B cell (primary cell): ENCODE results near the gene REM1. TPM values are rescaled to one million over a fixed set of nuclear protein-coding genes. Genes with fewer than 3 reads are reported as not detected.

Experiments used
- ATAC-seq: fragments of 200-7000 bp; cut with Tn5 transposase; one replicate; pipeline ENCODE4 v1.10.0; 2021; ENCODE audit warnings: low read depth, mild to moderate bottlenecking, moderate number of reproducible peaks, moderate library complexity
- CTCF ChIA-PET: fragments of 350-600 bp; sonication (Branson Sonifier 250); formaldehyde crosslinking; loops from one replicate; lab custom pipeline; 2021; ENCODE audit warnings: antibody characterized with exemption, inconsistent platforms; lab: Charles Lee
- POLR2A ChIA-PET: fragments of 350-600 bp; sonication (Branson Sonifier 250); formaldehyde crosslinking; loops from one replicate; lab custom pipeline; 2021; ENCODE audit warnings: antibody characterized with exemption; lab: Charles Lee
- DNase-seq: peaks from one replicate; pipeline ENCODE4 v3.0.0; 2013
- H2AFZ ChIP-seq: 2 replicates; pipeline ENCODE4 v1.6.1; 2012; ENCODE audit warnings: mild to moderate bottlenecking, low read depth, low read length; ENCODE audit not compliant: insufficient read depth, poor library complexity, severe bottlenecking
- H3K27ac ChIP-seq, 2 donors: 1 replicate in 1 of 2; 2 replicates in 1 of 2; pipeline ENCODE4 v1.5.1; 2012 to 2013; ENCODE audit warnings: low read length in 2 of 2, mild to moderate bottlenecking in 2 of 2, moderate library complexity in 1 of 2
- H3K27me3 ChIP-seq, 4 experiments: fragments of 200-600 bp in 1 of 4; sonication (generic) in 1 of 4; replicated peaks in 1 of 4; 1 replicate in 2 of 4; 2 replicates in 2 of 4; pipeline versions ENCODE4 v1.6.1 to v1.7.0; 2013 to 2016; ENCODE audit warnings: low read length in 3 of 4, mild to moderate bottlenecking in 2 of 4, mixed read lengths in 1 of 4, moderate library complexity in 1 of 4; ENCODE audit not compliant: insufficient read depth in 4 of 4, control insufficient read depth in 3 of 4; ENCODE audit errors: control extremely low read depth in 1 of 4
- H3K36me3 ChIP-seq, 2 experiments: replicated peaks in 1 of 2; 1 replicate in 1 of 2; 2 replicates in 1 of 2; pipeline versions ENCODE4 v1.6.1 to v1.7.1; 2013; ENCODE audit warnings: low read length in 1 of 2; ENCODE audit not compliant: insufficient read depth in 2 of 2, control insufficient read depth in 1 of 2; ENCODE audit errors: control extremely low read depth in 1 of 2, extremely low read depth in 1 of 2
- H3K4me1 ChIP-seq, 2 donors: fragments of 200-600 bp in 1 of 2; sonication (generic) in 1 of 2; 1 replicate in 1 of 2; 2 replicates in 1 of 2; pipeline versions ENCODE4 v1.5.1 to v1.6.1; 2013 to 2017; ENCODE audit warnings: low read length in 2 of 2; ENCODE audit not compliant: control insufficient read depth in 2 of 2, insufficient read depth in 2 of 2
- H3K4me2 ChIP-seq: replicated peaks from 2 replicates; pipeline ENCODE3; 2012; ENCODE audit warnings: mild to moderate bottlenecking, low read depth, low read length; ENCODE audit not compliant: poor library complexity, severe bottlenecking
- H3K4me3 ChIP-seq, 5 experiments: fragments of 200-600 bp in 1 of 5; sonication (generic) in 1 of 5; 1 replicate in 3 of 5; 2 replicates in 2 of 5; pipeline versions ENCODE4 v1.5.1 to v1.7.0; 2011 to 2016; ENCODE audit warnings: low read length in 4 of 5, mild to moderate bottlenecking in 4 of 5, low read depth in 2 of 5, control low read depth in 1 of 5, moderate library complexity in 1 of 5; ENCODE audit not compliant: insufficient read depth in 1 of 5; ENCODE audit errors: control extremely low read depth in 1 of 5, extremely low read depth in 1 of 5
- H3K79me2 ChIP-seq: fragments of 200-600 bp; sonication (generic); one replicate; pipeline ENCODE4 v1.6.0; 2016; ENCODE audit warnings: low read length; ENCODE audit not compliant: control insufficient read depth, insufficient read depth
- H3K9ac ChIP-seq: fragments of 200-600 bp; sonication (generic); 2 replicates; pipeline ENCODE4 v1.6.1; 2017; ENCODE audit warnings: mild to moderate bottlenecking, low read length, moderate library complexity
- H3K9me3 ChIP-seq, 3 donors: one replicate each; pipeline versions ENCODE4 v1.6.1 to v1.7.1; 2013; ENCODE audit warnings: low read length in 2 of 3; ENCODE audit not compliant: control insufficient read depth in 2 of 3, insufficient read depth in 1 of 3; ENCODE audit errors: control extremely low read depth in 1 of 3
- H4K20me1 ChIP-seq: 2 replicates; pipeline ENCODE4 v1.6.0; 2012; ENCODE audit warnings: mild to moderate bottlenecking, low read length; ENCODE audit not compliant: insufficient read depth, control insufficient read depth, poor library complexity, severe bottlenecking
- H3K27ac Mint-ChIP-seq: one replicate; pipeline ENCODE4 v1.8.0; 2021; ENCODE audit warnings: mixed read lengths
- H3K27me3 Mint-ChIP-seq: one replicate; pipeline ENCODE4 v1.8.0; 2021; ENCODE audit warnings: mixed read lengths
- H3K4me1 Mint-ChIP-seq: one replicate; pipeline ENCODE4 v1.8.0; 2021; ENCODE audit warnings: mixed read lengths
- H3K4me3 Mint-ChIP-seq: one replicate; pipeline ENCODE4 v1.8.0; 2021; ENCODE audit warnings: mixed read lengths
- H3K9me3 Mint-ChIP-seq: one replicate; pipeline ENCODE4 v1.8.0; 2022; ENCODE audit warnings: mixed read lengths; ENCODE audit not compliant: insufficient read depth
- EZH2 ChIP-seq: IDR thresholded peaks from 2 replicates; pipeline ENCODE4 v1.6.1; 2012; ENCODE audit warnings: borderline replicate concordance, low read depth, mild to moderate bottlenecking, moderate library complexity, low read length; ENCODE audit not compliant: insufficient read depth, poor library complexity, severe bottlenecking
- WGBS: methylation state at CpG from one replicate; pipeline ENCODE4 v1.1.5; 2013; ENCODE audit warnings: missing lambda C conversion rate; ENCODE audit not compliant: insufficient coverage; 5-methylcytosine and 5-hydroxymethylcytosine counted together
- intact Hi-C: fragments of 100-400 bp; cut with micrococcal nuclease; formaldehyde crosslinking; loops from one replicate; pipeline ENCODE4 v1.10.0; 2022
- polyA plus RNA-seq: library from polyadenylated mRNA; depleted of rRNA; stranded (reverse); fragments of >200 nt; gene quantifications from 2 replicates; pipeline ENCODE4 v1.2.3, GENCODE V29; 2012
- total RNA-seq, 2 donors: library from RNA; stranded (reverse); fragments of 120-200 nt in 1 of 2; gene quantifications; 1 replicate in 1 of 2; 2 replicates in 1 of 2; pipeline versions ENCODE4 v1.2.3 to v1.2.4, GENCODE V29; 2013 to 2022
- TF ChIP-seq, protein P1 (sequence below): fragments of 200-600 bp; IDR thresholded peaks from one replicate; pipeline ENCODE4 v1.8.0; 2022; ENCODE audit warnings: antibody characterized with exemption, mild to moderate bottlenecking

The REM1 gene
- total and polyA plus RNA-seq, 2 donors (not counting 1 experiment from before 2014, with no cell fraction given): not detected

DNA sequence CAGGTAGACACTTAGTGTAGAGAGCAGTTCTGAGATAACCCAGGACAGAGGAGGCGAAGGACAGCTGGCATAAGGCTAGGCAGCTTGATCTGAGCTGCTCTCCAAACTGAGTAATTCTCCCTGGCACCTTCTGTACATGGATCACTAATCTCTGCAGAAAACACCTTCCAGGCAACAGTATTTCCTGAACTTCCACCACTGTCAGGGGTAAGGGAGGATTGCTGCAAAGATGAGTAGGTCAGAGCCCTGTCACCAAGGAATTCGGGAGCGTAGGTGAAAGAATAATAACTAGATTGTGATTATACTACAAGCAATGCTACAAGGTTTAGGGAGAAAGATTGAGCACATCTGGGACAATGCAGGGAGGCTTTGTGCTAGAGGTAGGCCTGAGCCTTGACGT lies 41.1 kb downstream of the REM1 start:
- Histone ChIP-seq H3K9ac (no peak overlapping the region), H3K27me3 (no peaks in the 10 kb centered on the region), H2AFZ (no peak overlapping the region), H3K27ac (no peak overlapping the region), H3K4me1 (peaks cover 27 to 31% of the 10 kb centered on the region in 2 donors), H3K4me3 (no peak overlapping the region), H3K9me3 (no peaks in the 10 kb centered on the region), H4K20me1 (peaks cover 61% of the 10 kb centered on the region), H3K36me3 (peaks cover 0 to 9% of the 10 kb centered on the region in 2 experiments), H3K4me2 (peak overlapping the region; percentile 88), H3K79me2 (peaks cover 66% of the 10 kb centered on the region)
- Mint-ChIP-seq H3K27ac (no peak overlapping the region), H3K4me1 (peaks cover 14% of the 10 kb centered on the region), H3K9me3 (no peaks in the 10 kb centered on the region), H3K4me3 (no peak overlapping the region), H3K27me3 (no peaks in the 10 kb centered on the region)
- ChIA-PET CTCF (interaction anchor here (1.1 kb wide), 1 partner anchor 45 kb away, joined by 3 read pairs; no protein-coding TSS in a partner anchor), POLR2A (no interaction called here)
- intact Hi-C loops: no loop called here
- WGBS: 100% methylated on average over 4 of the region's 4 CpGs
- DNase-seq (no peak), ATAC-seq (no peak)
- no peak for TF ChIP-seq EZH2
- TF ChIP-seq, protein P1, sequence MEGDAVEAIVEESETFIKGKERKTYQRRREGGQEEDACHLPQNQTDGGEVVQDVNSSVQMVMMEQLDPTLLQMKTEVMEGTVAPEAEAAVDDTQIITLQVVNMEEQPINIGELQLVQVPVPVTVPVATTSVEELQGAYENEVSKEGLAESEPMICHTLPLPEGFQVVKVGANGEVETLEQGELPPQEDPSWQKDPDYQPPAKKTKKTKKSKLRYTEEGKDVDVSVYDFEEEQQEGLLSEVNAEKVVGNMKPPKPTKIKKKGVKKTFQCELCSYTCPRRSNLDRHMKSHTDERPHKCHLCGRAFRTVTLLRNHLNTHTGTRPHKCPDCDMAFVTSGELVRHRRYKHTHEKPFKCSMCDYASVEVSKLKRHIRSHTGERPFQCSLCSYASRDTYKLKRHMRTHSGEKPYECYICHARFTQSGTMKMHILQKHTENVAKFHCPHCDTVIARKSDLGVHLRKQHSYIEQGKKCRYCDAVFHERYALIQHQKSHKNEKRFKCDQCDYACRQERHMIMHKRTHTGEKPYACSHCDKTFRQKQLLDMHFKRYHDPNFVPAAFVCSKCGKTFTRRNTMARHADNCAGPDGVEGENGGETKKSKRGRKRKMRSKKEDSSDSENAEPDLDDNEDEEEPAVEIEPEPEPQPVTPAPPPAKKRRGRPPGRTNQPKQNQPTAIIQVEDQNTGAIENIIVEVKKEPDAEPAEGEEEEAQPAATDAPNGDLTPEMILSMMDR: no peak

DNA sequence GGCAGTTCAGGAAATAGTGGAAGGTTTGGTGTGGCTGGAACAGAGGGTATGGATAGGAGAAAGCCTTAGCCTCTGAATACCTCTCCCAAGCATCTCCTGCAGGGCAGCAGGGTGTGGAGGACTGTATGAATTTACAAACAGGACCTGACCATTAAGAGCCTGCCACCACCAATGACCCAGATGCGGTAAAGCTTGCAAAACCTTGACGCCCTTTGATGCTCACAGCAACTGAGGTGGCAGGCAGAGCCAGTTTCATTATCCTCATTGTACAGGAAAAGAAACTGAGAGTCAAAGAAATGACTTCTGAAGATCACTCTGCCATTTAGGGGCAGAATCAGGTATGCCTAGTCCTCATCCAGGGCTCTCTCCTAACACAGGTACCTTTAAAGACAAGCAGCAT lies 41.6 kb downstream of the REM1 start:
- peaks cover 27 to 31% of the 10 kb centered on the region in 2 donors for H3K4me1 ChIP-seq
- POLR2A ChIA-PET: no interaction called here
- DNase-seq (no peak), ATAC-seq (no peak)
- peaks cover 14% of the 10 kb centered on the region for H3K4me1 Mint-ChIP-seq
- no peak overlapping the region for H3K27ac ChIP-seq
- H3K9me3 Mint-ChIP-seq: no peaks in the 10 kb centered on the region
- CTCF ChIA-PET: no interaction called here
- H3K27me3 Mint-ChIP-seq: no peaks in the 10 kb centered on the region
- H3K36me3 ChIP-seq: peaks cover 0 to 9% of the 10 kb centered on the region in 2 experiments
- H3K4me3 Mint-ChIP-seq: no peak overlapping the region
- H3K79me2 ChIP-seq: peaks cover 69% of the 10 kb centered on the region
- no peak overlapping the region for H3K27ac Mint-ChIP-seq
- no peaks in the 10 kb centered on the region for H3K27me3 ChIP-seq
- H3K4me2 ChIP-seq: peak overlapping the region; percentile 88
- no peak overlapping the region for H3K4me3 ChIP-seq
- no peaks in the 10 kb centered on the region for H3K9me3 ChIP-seq
- intact Hi-C loops: no loop called here
- TF ChIP-seq, protein P1: no peak
- no peak for TF ChIP-seq EZH2
- 100% methylated on average over 1 of the region's 2 CpGs for WGBS
- H3K9ac ChIP-seq: no peak overlapping the region
- H2AFZ ChIP-seq: no peak overlapping the region
- peaks cover 61% of the 10 kb centered on the region for H4K20me1 ChIP-seq
